GM18951 (cell line): ENCODE data around the gene SLC35B4.

Experiments
- POLR2A ChIP-seq: IDR thresholded peaks from 4 replicates; pipeline ENCODE4 v1.6.1; 2011; ENCODE audit warnings: mild to moderate bottlenecking; ENCODE audit not compliant: insufficient read length, insufficient read depth; ENCODE audit errors: extremely low read depth
- in situ Hi-C: fragments of 300-500 bp; cut with MboI; formaldehyde crosslinking; loops from one replicate; pipeline ENCODE4 v1.12.0; 2022; ENCODE audit warnings: low sequenced_read_pairs, mixed read lengths, inconsistent platforms; ENCODE audit not compliant: unreplicated experiment

Gene SLC35B4

GRCh38 chr7:134350709-134351108, 34.0 kb upstream of the SLC35B4 start:
- TF ChIP-seq POLR2A, result no peak
- in situ Hi-C loops, result no loop called here

GRCh38 chr7:134347567-134347966, 30.8 kb upstream of the SLC35B4 start:
- TF ChIP-seq POLR2A, result no peak
- in situ Hi-C loops, result no loop called here

GRCh38 chr7:134343796-134344195, 27.1 kb upstream of the SLC35B4 start:
- in situ Hi-C loops, result no loop called here
- TF ChIP-seq POLR2A, result no peak

GRCh38 chr7:134343136-134343535, 26.4 kb upstream of the SLC35B4 start:
- no peak for TF ChIP-seq POLR2A
- in situ Hi-C loops, result no loop called here

- no peak for TF ChIP-seq POLR2A
- in situ Hi-C loops, result no loop called here
These were observed 22.7 kb upstream of the SLC35B4 start for GRCh38 chr7:134339475-134339874.

- in situ Hi-C loops, result no loop called here
- no peak for TF ChIP-seq POLR2A
These were observed 21.2 kb upstream of the SLC35B4 start for GRCh38 chr7:134337980-134338379.

GRCh38 chr7:134334408-134334807, 17.7 kb upstream of the SLC35B4 start:
- TF ChIP-seq POLR2A, result no peak
- in situ Hi-C loops, result no loop called here

- in situ Hi-C loops, result no loop called here
- TF ChIP-seq POLR2A, result no peak
These were observed 17.2 kb upstream of the SLC35B4 start for GRCh38 chr7:134333943-134334342.

GRCh38 chr7:134332892-134333291, 16.2 kb upstream of the SLC35B4 start:
- no peak for TF ChIP-seq POLR2A
- in situ Hi-C loops, result no loop called here

- no peak for TF ChIP-seq POLR2A
- in situ Hi-C loops, result no loop called here
These were observed 14.7 kb upstream of the SLC35B4 start for GRCh38 chr7:134331393-134331792.

- in situ Hi-C loops, result no loop called here
- TF ChIP-seq POLR2A, result no peak
These were observed 14.2 kb upstream of the SLC35B4 start for GRCh38 chr7:134330974-134331373.

- in situ Hi-C loops, result no loop called here
These were observed 13.1 kb upstream of the SLC35B4 start for GRCh38 chr7:134329614-134330346.

GRCh38 chr7:134328900-134329299, 12.2 kb upstream of the SLC35B4 start:
- no peak for TF ChIP-seq POLR2A
- in situ Hi-C loops, result no loop called here

More at GRCh38 chr7:134329614-134330346, 13.1 kb upstream of the SLC35B4 start:
- no peak for TF ChIP-seq POLR2A

- in situ Hi-C loops, result no loop called here
- no peak for TF ChIP-seq POLR2A
These were observed 11.2 kb upstream of the SLC35B4 start for GRCh38 chr7:134327896-134328295.

- no peak for TF ChIP-seq POLR2A
- in situ Hi-C loops, result no loop called here
These were observed 7.4 kb upstream of the SLC35B4 start for GRCh38 chr7:134324107-134324506.

GRCh38 chr7:134320201-134320600, 3.5 kb upstream of the SLC35B4 start:
- no peak for TF ChIP-seq POLR2A
- in situ Hi-C loops, result no loop called here
